Measurements from ENCODE around the gene PMM1.

DNA sequence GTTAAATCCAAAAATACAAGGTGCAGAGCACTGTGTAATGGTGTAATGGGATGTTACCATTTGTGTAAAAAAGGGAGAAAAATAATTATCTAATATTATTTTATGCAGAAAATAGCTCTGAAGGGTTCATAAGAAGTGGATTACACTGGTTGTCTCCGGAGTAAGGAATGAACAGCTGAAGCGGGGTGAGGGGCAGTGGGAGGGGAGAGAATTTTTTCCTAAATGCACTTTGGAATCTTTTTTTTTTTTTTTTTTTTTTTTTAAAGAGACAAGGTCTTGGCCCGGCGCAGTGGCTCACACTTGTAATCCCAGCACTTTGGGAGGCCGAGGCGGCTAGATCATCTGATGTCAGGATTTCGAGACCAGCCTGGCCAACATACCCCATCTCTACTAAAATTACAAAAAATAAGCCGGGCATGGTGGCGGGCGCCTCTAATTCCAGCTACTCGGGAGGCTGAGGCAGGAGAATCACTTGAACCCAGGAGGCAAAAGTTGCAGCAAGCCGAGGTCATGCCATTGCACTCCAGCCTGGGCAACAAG, 38.6 kb downstream of the PMM1 start:
- TF ChIP-seq EP300 (IDR thresholded peaks at IDR 0.05) (no peak), POLR2AphosphoS5 (IDR thresholded peaks at IDR 0.05) (no peak), POLR2A (IDR thresholded peaks at IDR 0.05; ENCODE audit: low read depth) (no peak)
- TF ChIP-seq, protein P1, sequence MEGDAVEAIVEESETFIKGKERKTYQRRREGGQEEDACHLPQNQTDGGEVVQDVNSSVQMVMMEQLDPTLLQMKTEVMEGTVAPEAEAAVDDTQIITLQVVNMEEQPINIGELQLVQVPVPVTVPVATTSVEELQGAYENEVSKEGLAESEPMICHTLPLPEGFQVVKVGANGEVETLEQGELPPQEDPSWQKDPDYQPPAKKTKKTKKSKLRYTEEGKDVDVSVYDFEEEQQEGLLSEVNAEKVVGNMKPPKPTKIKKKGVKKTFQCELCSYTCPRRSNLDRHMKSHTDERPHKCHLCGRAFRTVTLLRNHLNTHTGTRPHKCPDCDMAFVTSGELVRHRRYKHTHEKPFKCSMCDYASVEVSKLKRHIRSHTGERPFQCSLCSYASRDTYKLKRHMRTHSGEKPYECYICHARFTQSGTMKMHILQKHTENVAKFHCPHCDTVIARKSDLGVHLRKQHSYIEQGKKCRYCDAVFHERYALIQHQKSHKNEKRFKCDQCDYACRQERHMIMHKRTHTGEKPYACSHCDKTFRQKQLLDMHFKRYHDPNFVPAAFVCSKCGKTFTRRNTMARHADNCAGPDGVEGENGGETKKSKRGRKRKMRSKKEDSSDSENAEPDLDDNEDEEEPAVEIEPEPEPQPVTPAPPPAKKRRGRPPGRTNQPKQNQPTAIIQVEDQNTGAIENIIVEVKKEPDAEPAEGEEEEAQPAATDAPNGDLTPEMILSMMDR (IDR thresholded peaks at IDR 0.05) = no peak

Measured in esophagus muscularis mucosa (tissue), 4 donors.